ENCODE data around the gene FKBP7. TPM values are rescaled to one million over a fixed set of nuclear protein-coding genes. Genes with fewer than 3 reads are reported as not detected.

FKBP7 gene
- total and polyA plus RNA-seq, 2 of the 13 experiments (the other 11 are each of a cell fraction or from before 2014, with no cell fraction given), result 12.4 to 14.8 TPM

DNA sequence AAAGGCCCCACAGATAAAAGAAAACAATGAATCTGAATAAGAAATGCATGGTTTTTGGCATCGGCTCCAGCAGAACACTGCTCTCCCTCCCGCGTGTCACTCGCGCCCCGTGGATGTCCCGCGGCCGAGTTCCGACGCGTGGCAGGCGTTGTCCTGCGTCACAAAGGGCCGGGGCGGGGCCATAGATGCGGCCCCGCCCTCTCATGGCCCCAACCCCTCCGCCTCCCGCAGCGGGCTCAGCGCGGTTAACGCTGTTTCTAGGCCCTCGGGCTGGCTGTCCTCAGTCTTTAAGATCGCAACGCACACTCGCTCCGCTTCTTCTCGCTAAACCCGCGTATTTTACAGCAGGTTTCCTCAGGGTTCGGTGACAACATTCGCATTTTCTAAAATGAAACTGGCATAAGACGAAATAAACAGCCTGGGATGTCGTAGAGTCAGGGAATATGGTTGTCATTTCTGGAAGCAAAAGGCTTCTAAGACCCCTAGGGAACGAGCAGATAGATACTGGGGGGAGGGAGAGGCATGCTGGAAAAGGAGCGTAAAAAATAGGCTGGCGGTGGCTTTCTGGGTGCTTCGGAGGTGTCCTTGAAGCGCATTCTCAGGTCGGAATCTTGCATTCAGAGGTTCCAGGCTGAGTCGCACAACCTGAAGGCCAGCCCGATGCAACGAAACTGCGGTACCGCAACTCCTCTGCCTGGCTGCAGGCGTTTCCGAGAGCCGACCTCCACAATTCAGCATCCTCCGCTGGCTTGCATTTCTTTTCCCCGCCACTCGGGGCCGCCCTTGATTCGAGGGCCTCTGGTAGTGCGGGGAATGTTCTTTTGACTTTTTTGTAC, at the start of gene FKBP7 (continued):
- peak; percentile 54; the same call in 1 of the 2 replicates for TF ChIP-seq ATF7-NPFF (CRISPR knock-in tag; IDR thresholded peaks at IDR 0.05; ENCODE audit: low read depth)
- TF ChIP-seq ZFYVE20 (CRISPR knock-in tag; IDR thresholded peaks at IDR 0.05; ENCODE audit: borderline replicate concordance, low read depth), result no peak
- no peak for TF ChIP-seq ZNF724P (CRISPR knock-in tag; IDR thresholded peaks at IDR 0.05; ENCODE audit: borderline replicate concordance)
- peak; percentile 92 for TF ChIP-seq ZFP37 (CRISPR knock-in tag; IDR thresholded peaks at IDR 0.05; ENCODE audit: borderline replicate concordance)
- 0 out of 2 replicates have a peak, but pooled peaks have one; percentile 50 for TF ChIP-seq TP53 (CRISPR knock-in tag; conservative IDR thresholded peaks at IDR 0.05)
- TF ChIP-seq ZSCAN20 (CRISPR knock-in tag; IDR thresholded peaks at IDR 0.05; ENCODE audit: borderline replicate concordance), result peak; percentile 84; the same call in 1 of the 2 replicates
- TF ChIP-seq, protein P1, sequence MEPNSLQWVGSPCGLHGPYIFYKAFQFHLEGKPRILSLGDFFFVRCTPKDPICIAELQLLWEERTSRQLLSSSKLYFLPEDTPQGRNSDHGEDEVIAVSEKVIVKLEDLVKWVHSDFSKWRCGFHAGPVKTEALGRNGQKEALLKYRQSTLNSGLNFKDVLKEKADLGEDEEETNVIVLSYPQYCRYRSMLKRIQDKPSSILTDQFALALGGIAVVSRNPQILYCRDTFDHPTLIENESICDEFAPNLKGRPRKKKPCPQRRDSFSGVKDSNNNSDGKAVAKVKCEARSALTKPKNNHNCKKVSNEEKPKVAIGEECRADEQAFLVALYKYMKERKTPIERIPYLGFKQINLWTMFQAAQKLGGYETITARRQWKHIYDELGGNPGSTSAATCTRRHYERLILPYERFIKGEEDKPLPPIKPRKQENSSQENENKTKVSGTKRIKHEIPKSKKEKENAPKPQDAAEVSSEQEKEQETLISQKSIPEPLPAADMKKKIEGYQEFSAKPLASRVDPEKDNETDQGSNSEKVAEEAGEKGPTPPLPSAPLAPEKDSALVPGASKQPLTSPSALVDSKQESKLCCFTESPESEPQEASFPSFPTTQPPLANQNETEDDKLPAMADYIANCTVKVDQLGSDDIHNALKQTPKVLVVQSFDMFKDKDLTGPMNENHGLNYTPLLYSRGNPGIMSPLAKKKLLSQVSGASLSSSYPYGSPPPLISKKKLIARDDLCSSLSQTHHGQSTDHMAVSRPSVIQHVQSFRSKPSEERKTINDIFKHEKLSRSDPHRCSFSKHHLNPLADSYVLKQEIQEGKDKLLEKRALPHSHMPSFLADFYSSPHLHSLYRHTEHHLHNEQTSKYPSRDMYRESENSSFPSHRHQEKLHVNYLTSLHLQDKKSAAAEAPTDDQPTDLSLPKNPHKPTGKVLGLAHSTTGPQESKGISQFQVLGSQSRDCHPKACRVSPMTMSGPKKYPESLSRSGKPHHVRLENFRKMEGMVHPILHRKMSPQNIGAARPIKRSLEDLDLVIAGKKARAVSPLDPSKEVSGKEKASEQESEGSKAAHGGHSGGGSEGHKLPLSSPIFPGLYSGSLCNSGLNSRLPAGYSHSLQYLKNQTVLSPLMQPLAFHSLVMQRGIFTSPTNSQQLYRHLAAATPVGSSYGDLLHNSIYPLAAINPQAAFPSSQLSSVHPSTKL (CRISPR knock-in tag; IDR thresholded peaks at IDR 0.05), result peak; percentile 75
- no peak for TF ChIP-seq SCMH1 (CRISPR knock-in tag; IDR thresholded peaks at IDR 0.05; ENCODE audit: borderline replicate concordance)
- 0 out of 2 replicates have a peak, but pooled peaks have one; percentile 55 for TF ChIP-seq REL (CRISPR knock-in tag; conservative IDR thresholded peaks at IDR 0.05)
- TF ChIP-seq ZNF792 (CRISPR knock-in tag; IDR thresholded peaks at IDR 0.05), result peak; percentile 66
- TF ChIP-seq ZNF558 (CRISPR knock-in tag; IDR thresholded peaks at IDR 0.05; ENCODE audit: borderline replicate concordance), result no peak; the same call in 1 of the 2 replicates
- TF ChIP-seq, protein P2, sequence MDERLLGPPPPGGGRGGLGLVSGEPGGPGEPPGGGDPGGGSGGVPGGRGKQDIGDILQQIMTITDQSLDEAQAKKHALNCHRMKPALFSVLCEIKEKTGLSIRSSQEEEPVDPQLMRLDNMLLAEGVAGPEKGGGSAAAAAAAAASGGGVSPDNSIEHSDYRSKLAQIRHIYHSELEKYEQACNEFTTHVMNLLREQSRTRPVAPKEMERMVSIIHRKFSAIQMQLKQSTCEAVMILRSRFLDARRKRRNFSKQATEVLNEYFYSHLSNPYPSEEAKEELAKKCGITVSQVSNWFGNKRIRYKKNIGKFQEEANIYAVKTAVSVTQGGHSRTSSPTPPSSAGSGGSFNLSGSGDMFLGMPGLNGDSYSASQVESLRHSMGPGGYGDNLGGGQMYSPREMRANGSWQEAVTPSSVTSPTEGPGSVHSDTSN (CRISPR knock-in tag; IDR thresholded peaks at IDR 0.05), result no peak
- TF ChIP-seq, protein P3, sequence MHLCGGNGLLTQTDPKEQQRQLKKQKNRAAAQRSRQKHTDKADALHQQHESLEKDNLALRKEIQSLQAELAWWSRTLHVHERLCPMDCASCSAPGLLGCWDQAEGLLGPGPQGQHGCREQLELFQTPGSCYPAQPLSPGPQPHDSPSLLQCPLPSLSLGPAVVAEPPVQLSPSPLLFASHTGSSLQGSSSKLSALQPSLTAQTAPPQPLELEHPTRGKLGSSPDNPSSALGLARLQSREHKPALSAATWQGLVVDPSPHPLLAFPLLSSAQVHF (CRISPR knock-in tag; IDR thresholded peaks at IDR 0.05), result no peak
- no peak for TF ChIP-seq ZNF180 (CRISPR knock-in tag; IDR thresholded peaks at IDR 0.05; ENCODE audit: borderline replicate concordance, low read depth)
- TF ChIP-seq NFYC (CRISPR knock-in tag; IDR thresholded peaks at IDR 0.05), result 0 out of 2 replicates have a peak, but pooled peaks have one; percentile 14
- no peak for TF ChIP-seq SRSF4 (IDR thresholded peaks at IDR 0.05; ENCODE audit: low read depth, low read length, poor library complexity, severe bottlenecking)
- TF ChIP-seq ZNF569 (CRISPR knock-in tag; IDR thresholded peaks at IDR 0.05; ENCODE audit: borderline replicate concordance), result no peak
- TF ChIP-seq ZFP62 (CRISPR knock-in tag; IDR thresholded peaks at IDR 0.05), result no peak
- no peak for TF ChIP-seq FOSL1 (CRISPR knock-in tag; IDR thresholded peaks at IDR 0.05; ENCODE audit: borderline replicate concordance)
- no peak; the same call in 1 of the 2 replicates for TF ChIP-seq RXRB (CRISPR knock-in tag; IDR thresholded peaks at IDR 0.05; ENCODE audit: borderline replicate concordance)
- TF ChIP-seq FOXA1 (IDR thresholded peaks at IDR 0.05), result no peak
- peak; percentile 3; the same call in 1 of the 2 replicates for TF ChIP-seq FOXA1 (CRISPR knock-in tag; IDR thresholded peaks at IDR 0.05)
- TF ChIP-seq KLF13 (CRISPR knock-in tag; IDR thresholded peaks at IDR 0.05), result no peak
- no peak for TF ChIP-seq ZNF773 (CRISPR knock-in tag; IDR thresholded peaks at IDR 0.05; ENCODE audit: borderline replicate concordance)
- TF ChIP-seq ZNF12 (CRISPR knock-in tag; IDR thresholded peaks at IDR 0.05), result peak; percentile 28; the same call in 1 of the 2 replicates
